Neural cell (in vitro differentiated cells): ENCODE measurements around the gene NSUN6. TPM values are rescaled to one million over a fixed set of nuclear protein-coding genes. Genes with fewer than 3 reads are reported as not detected.
A peak's percentile ranks its signal among the peaks of the same experiment; 100 is the strongest.

Source experiments
- H2AFZ ChIP-seq: fragments of 200-600, 300-800 bp; sonication (generic), shearing (Covaris generic); 2 replicates; pipeline ENCODE4 v1.6.0; 2014; ENCODE audit warnings: low read depth, mild to moderate bottlenecking, antibody characterized with exemption, low read length, moderate library complexity
- H3F3A ChIP-seq: fragments of 200-600 bp; shearing (Covaris generic); 2 replicates; pipeline ENCODE4 v1.6.1; 2016; ENCODE audit warnings: mild to moderate bottlenecking, moderate library complexity, mixed read lengths, antibody characterized with exemption, low read length; ENCODE audit not compliant: insufficient read depth, poor library complexity, severe bottlenecking
- H3K27ac ChIP-seq: fragments of 200-600, 300-800 bp; sonication (generic), shearing (Covaris generic); 2 replicates; pipeline ENCODE4 v1.5.1; 2014; ENCODE audit warnings: mild to moderate bottlenecking, low read length, moderate library complexity
- H3K27me3 ChIP-seq: fragments of 300-800, 200-600 bp; sonication (generic), shearing (Covaris generic); 2 replicates; pipeline ENCODE4 v1.6.0; 2014; ENCODE audit warnings: mild to moderate bottlenecking, low read depth, low read length, moderate library complexity; ENCODE audit not compliant: insufficient read depth
- H3K36me3 ChIP-seq: fragments of 300-800, 200-600 bp; sonication (generic), shearing (Covaris generic); 2 replicates; pipeline ENCODE4 v1.5.1; 2014; ENCODE audit warnings: mild to moderate bottlenecking, antibody characterized with exemption, low read length, moderate library complexity; ENCODE audit not compliant: insufficient read depth
- H3K4me2 ChIP-seq: fragments of 300-800, 200-600 bp; sonication (generic), shearing (Covaris generic); 2 replicates; pipeline ENCODE4 v1.6.0; 2014; ENCODE audit warnings: mild to moderate bottlenecking, low read length
- H3K4me3 ChIP-seq: fragments of 300-800, 200-600 bp; sonication (generic), shearing (Covaris generic); 2 replicates; pipeline ENCODE4 v1.5.1; 2014; ENCODE audit warnings: mild to moderate bottlenecking, low read length, moderate library complexity
- H3K79me2 ChIP-seq: fragments of 200-600 bp; shearing (Covaris generic); replicated peaks from 2 replicates; pipeline ENCODE4 v1.6.0; 2014; ENCODE audit warnings: mild to moderate bottlenecking, low read length, moderate library complexity; ENCODE audit not compliant: insufficient read depth
- H3K9ac ChIP-seq: fragments of 300-800, 200-600 bp; sonication (generic), shearing (Covaris generic); 2 replicates; pipeline ENCODE4 v1.6.1; 2016; ENCODE audit warnings: mild to moderate bottlenecking, low read length, mixed read lengths
- H3K9me2 ChIP-seq: fragments of 200-600 bp; shearing (Covaris generic); 2 replicates; pipeline ENCODE4 v1.6.1; 2016; ENCODE audit warnings: mild to moderate bottlenecking, low read length, mixed read lengths; ENCODE audit not compliant: insufficient read depth
- H3K9me3 ChIP-seq: fragments of 200-600, 300-800 bp; sonication (generic), shearing (Covaris generic); 2 replicates; pipeline ENCODE4 v1.6.1; 2016; ENCODE audit warnings: mild to moderate bottlenecking, mixed run types, low read length, moderate library complexity, mixed read lengths
- H4K20me1 ChIP-seq: fragments of 200-600 bp; shearing (Covaris generic); 2 replicates; pipeline ENCODE4 v1.6.1; 2016; ENCODE audit warnings: mild to moderate bottlenecking, mixed run types; ENCODE audit not compliant: insufficient read depth
- CTCF ChIP-seq: fragments of 450-650 bp; IDR thresholded peaks from 2 replicates; pipeline ENCODE4 v1.5.1; 2014; ENCODE audit warnings: antibody characterized with exemption, mild to moderate bottlenecking, moderate library complexity; ENCODE audit not compliant: poor library complexity, severe bottlenecking
- EP300 ChIP-seq: fragments of 450-650 bp; conservative IDR thresholded peaks from 2 replicates; pipeline ENCODE4 v1.6.1; 2014; ENCODE audit warnings: antibody characterized with exemption, mild to moderate bottlenecking, moderate library complexity; ENCODE audit not compliant: poor library complexity, severe bottlenecking
- EZH2 ChIP-seq: fragments of 200-600, 300-800 bp; shearing (Covaris generic), sonication (generic); IDR thresholded peaks from 2 replicates; pipeline ENCODE4 v1.6.1; 2014; ENCODE audit warnings: antibody characterized with exemption, low read length, borderline replicate concordance, mild to moderate bottlenecking; ENCODE audit not compliant: insufficient read depth, poor library complexity, severe bottlenecking
- MXI1 ChIP-seq: fragments of 450-650 bp; conservative IDR thresholded peaks from 2 replicates; pipeline ENCODE4 v1.6.1; 2014; ENCODE audit warnings: antibody characterized with exemption, mild to moderate bottlenecking; ENCODE audit not compliant: poor library complexity, severe bottlenecking
- POLR2AphosphoS5 ChIP-seq: IDR thresholded peaks from 2 replicates; pipeline ENCODE4 v1.6.1; 2012
- RAD21 ChIP-seq: fragments of 450-650 bp; conservative IDR thresholded peaks from 2 replicates; pipeline ENCODE4 v1.6.1; 2014; ENCODE audit warnings: antibody characterized with exemption, mild to moderate bottlenecking, moderate library complexity
- SMC3 ChIP-seq: fragments of 450-650 bp; conservative IDR thresholded peaks from 2 replicates; pipeline ENCODE4 v1.6.1; 2014; ENCODE audit warnings: antibody characterized with exemption, mild to moderate bottlenecking, moderate library complexity; ENCODE audit not compliant: poor library complexity
- TAF1 ChIP-seq: IDR thresholded peaks from 2 replicates; pipeline ENCODE4 v1.6.1; 2012; ENCODE audit warnings: low read depth
- polyA plus RNA-seq: library from polyadenylated mRNA; depleted of rRNA; stranded (reverse); fragments of >200 nt; gene quantifications from 2 replicates; pipeline ENCODE4 v1.2.3, GENCODE V29; 2014
- TF ChIP-seq, protein P1 (sequence below): IDR thresholded peaks from 2 replicates; pipeline ENCODE4 v1.6.1; 2012; ENCODE audit warnings: borderline replicate concordance

NSUN6 gene
- polyA plus RNA-seq, 1 donor from 2014 or later, result 74.6 TPM

DNA sequence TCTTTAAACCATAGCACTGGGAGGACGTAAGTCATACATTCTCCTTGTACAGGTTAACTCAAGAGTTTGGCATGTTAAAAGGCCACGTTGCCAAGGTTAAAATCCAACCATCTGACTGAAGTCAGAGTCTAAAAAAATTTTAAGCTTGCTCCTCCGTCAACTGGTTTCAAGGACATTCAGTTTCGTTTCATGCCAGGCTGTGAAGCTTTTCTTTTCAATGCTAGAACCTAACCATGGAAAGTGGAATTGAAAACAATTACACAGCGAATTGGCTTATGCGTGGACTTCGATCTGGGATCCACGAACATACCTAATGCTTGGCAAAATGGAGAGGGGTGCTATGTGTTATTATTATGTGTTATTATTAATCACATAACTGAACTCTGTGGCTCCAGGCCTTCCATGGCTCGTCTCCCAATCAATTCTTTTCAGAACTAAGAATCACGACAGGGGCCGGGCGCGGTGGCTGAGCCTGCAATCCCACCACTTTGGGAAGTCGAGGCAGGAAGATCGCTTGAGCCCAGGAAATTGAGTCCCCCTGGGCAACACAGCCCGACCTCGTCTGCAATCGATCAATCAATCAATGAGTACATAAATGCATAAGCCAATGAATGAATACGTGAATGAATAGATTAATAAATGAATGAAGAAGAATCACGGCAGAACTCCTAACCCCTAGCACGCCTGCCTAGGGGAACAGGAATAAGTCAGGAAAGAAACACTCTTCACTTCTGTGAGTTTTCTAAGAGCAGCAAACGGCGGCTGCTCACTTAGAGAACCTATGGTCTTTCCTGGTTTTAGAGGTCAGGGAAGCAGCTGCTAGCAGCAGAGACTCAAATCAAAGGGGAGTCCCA is 7.1 kb upstream of the NSUN6 start:
- Histone ChIP-seq H3K27me3 (no peaks in the 10 kb centered on the region), H3F3A (no peaks in the 10 kb centered on the region), H3K9me2 (no peaks in the 10 kb centered on the region), H2AFZ (peak overlapping the region; percentile 96), H3K4me2 (peak overlapping the region; percentile 81), H3K36me3 (no peaks in the 10 kb centered on the region), H4K20me1 (no peaks in the 10 kb centered on the region), H3K79me2 (peaks cover 44% of the 10 kb centered on the region), H3K9ac (peak overlapping the region; percentile 95), H3K9me3 (no peaks in the 10 kb centered on the region), H3K4me3 (peak overlapping the region; percentile 74), H3K27ac (peak overlapping the region; percentile 93)
- TF ChIP-seq EP300 (no peak), TAF1 (no peak), CTCF (no peak), EZH2 (no peak)
- TF ChIP-seq, protein P1, sequence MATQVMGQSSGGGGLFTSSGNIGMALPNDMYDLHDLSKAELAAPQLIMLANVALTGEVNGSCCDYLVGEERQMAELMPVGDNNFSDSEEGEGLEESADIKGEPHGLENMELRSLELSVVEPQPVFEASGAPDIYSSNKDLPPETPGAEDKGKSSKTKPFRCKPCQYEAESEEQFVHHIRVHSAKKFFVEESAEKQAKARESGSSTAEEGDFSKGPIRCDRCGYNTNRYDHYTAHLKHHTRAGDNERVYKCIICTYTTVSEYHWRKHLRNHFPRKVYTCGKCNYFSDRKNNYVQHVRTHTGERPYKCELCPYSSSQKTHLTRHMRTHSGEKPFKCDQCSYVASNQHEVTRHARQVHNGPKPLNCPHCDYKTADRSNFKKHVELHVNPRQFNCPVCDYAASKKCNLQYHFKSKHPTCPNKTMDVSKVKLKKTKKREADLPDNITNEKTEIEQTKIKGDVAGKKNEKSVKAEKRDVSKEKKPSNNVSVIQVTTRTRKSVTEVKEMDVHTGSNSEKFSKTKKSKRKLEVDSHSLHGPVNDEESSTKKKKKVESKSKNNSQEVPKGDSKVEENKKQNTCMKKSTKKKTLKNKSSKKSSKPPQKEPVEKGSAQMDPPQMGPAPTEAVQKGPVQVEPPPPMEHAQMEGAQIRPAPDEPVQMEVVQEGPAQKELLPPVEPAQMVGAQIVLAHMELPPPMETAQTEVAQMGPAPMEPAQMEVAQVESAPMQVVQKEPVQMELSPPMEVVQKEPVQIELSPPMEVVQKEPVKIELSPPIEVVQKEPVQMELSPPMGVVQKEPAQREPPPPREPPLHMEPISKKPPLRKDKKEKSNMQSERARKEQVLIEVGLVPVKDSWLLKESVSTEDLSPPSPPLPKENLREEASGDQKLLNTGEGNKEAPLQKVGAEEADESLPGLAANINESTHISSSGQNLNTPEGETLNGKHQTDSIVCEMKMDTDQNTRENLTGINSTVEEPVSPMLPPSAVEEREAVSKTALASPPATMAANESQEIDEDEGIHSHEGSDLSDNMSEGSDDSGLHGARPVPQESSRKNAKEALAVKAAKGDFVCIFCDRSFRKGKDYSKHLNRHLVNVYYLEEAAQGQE, result no peak

- Histone ChIP-seq H4K20me1 (no peaks in the 10 kb centered on the region), H3K36me3 (no peaks in the 10 kb centered on the region), H2AFZ (no peak overlapping the region), H3K9me3 (no peaks in the 10 kb centered on the region), H3K79me2 (peaks cover 28% of the 10 kb centered on the region), H3K4me3 (no peak overlapping the region), H3K27ac (no peak overlapping the region), H3K4me2 (no peak overlapping the region), H3K27me3 (no peaks in the 10 kb centered on the region), H3F3A (no peaks in the 10 kb centered on the region), H3K9me2 (no peaks in the 10 kb centered on the region), H3K9ac (no peak overlapping the region)
- TF ChIP-seq POLR2AphosphoS5, result no peak
- TF ChIP-seq TAF1, result no peak
- no peak for TF ChIP-seq EP300
- TF ChIP-seq EZH2, result no peak
- no peak for TF ChIP-seq CTCF
- no peak for TF ChIP-seq MXI1
- no peak for TF ChIP-seq SMC3
- no peak for TF ChIP-seq RAD21
- TF ChIP-seq, protein P1, result no peak
Observed at GRCh38 chr10:18656724-18657123, 5.3 kb upstream of the NSUN6 start.
